Measurements from ENCODE around the gene PBRM1. TPM values are rescaled to one million over a fixed set of nuclear protein-coding genes. Genes with fewer than 3 reads are reported as not detected.

The PBRM1 gene
- total and polyA plus RNA-seq, 2 of the 13 experiments (the other 11 are each of a cell fraction or from before 2014, with no cell fraction given) = 10.9 to 33.2 TPM

- TF ChIP-seq PRDM10 (CRISPR knock-in tag; IDR thresholded peaks at IDR 0.05; ENCODE audit: low read depth) = peak; percentile 65
- peak; percentile 37; the same call in 1 of the 2 replicates for TF ChIP-seq ZNF672 (CRISPR knock-in tag; IDR thresholded peaks at IDR 0.05)
- TF ChIP-seq ELF1 (CRISPR knock-in tag; IDR thresholded peaks at IDR 0.05) = no peak; the same call in 1 of the 2 replicates
- TF ChIP-seq PRDM4 (CRISPR knock-in tag; IDR thresholded peaks at IDR 0.05; ENCODE audit: borderline replicate concordance) = no peak
- TF ChIP-seq FIP1L1 (IDR thresholded peaks at IDR 0.05; ENCODE audit: borderline replicate concordance, insufficient read depth, low read depth, low read length) = no peak
- TF ChIP-seq, protein P1, sequence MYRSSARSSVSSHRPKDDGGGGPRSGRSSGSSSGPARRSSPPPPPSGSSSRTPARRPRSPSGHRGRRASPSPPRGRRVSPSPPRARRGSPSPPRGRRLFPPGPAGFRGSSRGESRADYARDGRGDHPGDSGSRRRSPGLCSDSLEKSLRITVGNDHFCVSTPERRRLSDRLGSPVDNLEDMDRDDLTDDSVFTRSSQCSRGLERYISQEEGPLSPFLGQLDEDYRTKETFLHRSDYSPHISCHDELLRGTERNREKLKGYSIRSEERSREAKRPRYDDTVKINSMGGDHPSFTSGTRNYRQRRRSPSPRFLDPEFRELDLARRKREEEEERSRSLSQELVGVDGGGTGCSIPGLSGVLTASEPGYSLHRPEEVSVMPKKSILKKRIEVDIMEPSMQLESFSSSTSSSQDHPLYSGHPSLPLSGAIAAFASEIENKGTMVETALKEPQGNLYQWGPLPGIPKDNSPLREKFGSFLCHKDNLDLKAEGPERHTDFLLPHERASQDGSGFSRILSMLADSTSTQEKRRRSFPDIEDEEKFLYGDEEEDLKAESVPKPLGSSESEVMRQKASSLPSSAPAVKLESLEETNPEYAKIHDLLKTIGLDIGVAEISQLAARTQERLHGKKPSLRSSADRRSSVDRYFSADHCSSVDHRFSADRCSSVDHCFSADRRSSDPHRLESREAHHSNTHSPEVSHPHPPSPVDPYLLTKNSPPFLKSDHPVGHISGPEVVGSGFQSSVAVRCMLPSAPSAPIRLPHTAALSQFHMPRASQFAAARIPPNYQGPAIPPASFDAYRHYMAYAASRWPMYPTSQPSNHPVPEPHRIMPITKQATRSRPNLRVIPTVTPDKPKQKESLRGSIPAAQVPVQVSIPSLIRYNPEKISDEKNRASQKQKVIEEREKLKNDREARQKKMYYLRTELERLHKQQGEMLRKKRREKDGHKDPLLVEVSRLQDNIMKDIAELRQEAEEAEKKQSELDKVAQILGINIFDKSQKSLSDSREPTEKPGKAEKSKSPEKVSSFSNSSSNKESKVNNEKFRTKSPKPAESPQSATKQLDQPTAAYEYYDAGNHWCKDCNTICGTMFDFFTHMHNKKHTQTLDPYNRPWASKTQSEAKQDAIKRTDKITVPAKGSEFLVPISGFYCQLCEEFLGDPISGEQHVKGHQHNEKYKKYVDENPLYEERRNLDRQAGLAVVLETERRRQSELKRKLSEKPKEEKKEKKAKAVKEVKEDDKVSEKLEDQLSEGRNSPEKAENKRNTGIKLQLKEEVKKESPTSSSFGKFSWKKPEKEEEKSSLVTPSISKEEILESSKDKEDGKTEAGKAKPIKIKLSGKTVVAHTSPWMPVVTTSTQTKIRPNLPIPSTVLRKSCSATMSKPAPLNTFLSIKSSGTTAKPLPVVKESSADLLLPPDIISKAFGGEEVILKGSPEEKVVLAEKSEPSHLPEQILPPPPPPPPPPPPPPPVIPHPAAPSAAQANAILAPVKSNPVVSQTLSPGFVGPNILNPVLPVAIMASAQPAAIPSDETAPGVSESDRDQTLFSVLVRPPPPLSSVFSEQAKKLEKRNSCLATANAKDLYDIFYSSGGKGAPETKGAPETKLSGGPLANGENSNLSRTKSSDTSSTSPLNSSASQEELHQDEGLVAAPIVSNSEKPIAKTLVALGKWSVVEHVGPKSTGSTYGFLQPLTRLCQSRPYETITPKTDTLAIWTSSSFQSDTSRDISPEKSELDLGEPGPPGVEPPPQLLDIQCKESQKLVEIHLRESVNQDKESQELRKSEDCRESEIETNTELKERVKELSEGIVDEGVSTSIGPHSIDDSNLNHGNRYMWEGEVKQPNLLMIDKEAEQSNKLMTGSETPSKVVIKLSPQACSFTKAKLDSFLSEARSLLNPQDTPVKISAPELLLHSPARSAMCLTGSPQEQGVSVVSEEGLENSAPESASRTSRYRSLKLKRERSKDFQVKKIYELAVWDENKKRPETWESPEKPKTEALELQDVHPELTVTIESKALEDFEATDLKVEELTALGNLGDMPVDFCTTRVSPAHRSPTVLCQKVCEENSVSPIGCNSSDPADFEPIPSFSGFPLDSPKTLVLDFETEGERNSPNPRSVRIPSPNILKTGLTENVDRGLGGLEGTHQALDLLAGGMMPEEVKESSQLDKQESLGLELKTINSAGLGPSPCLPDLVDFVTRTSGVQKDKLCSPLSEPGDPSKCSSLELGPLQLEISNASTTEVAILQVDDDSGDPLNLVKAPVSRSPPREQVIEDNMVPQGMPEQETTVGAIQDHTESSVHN (CRISPR knock-in tag; IDR thresholded peaks at IDR 0.05) = 0 out of 2 replicates have a peak, but pooled peaks have one; percentile 27
- peak; percentile 82 for TF ChIP-seq YEATS4 (CRISPR knock-in tag; IDR thresholded peaks at IDR 0.05; ENCODE audit: borderline replicate concordance)
- TF ChIP-seq, protein P2, sequence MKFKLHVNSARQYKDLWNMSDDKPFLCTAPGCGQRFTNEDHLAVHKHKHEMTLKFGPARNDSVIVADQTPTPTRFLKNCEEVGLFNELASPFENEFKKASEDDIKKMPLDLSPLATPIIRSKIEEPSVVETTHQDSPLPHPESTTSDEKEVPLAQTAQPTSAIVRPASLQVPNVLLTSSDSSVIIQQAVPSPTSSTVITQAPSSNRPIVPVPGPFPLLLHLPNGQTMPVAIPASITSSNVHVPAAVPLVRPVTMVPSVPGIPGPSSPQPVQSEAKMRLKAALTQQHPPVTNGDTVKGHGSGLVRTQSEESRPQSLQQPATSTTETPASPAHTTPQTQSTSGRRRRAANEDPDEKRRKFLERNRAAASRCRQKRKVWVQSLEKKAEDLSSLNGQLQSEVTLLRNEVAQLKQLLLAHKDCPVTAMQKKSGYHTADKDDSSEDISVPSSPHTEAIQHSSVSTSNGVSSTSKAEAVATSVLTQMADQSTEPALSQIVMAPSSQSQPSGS (CRISPR knock-in tag; IDR thresholded peaks at IDR 0.05) = peak; percentile 81
These were observed 19.1 kb upstream of the PBRM1 start (continued) for GRCh38 chr3:52704611-52705437.
